K562 (cell line): ENCODE measurements around the gene SLC24A3. TPM values are rescaled to one million over a fixed set of nuclear protein-coding genes. Genes with fewer than 3 reads are reported as not detected.

Experiments used
- ATAC-seq: fragments of 200-7000 bp; cut with Tn5 transposase; 3 replicates; pipeline ENCODE4 v1.9.1; 2020; ENCODE audit warnings: moderate library complexity
- BruUV-seq: library from RNA; stranded (reverse); fragments of 400-500 nt; replicated peaks from 2 replicates; lab custom pipeline; 2021; lab: Mats Ljungman, UMichigan
- CTCF ChIA-PET: fragments of 300-600 bp; formaldehyde crosslinking; extraction: SDS; loops from one replicate; lab custom pipeline; 2021; ENCODE audit warnings: low intra/inter-chr PET ratio; lab: Yijun Ruan, JAX
- POLR2A ChIA-PET: fragments of 300-600, 350-650 bp; sonication (Branson Sonifier 250); formaldehyde crosslinking; extraction: SDS; loops from one replicate; lab custom pipeline; 2021; ENCODE audit warnings: antibody characterized with exemption, inconsistent platforms; lab: Yijun Ruan, JAX
- DNase-seq, 4 experiments: peaks; one replicate each; pipeline versions ENCODE4 v3.0.0 to v3.0.0-alpha.2; 2011 to 2018; ENCODE audit warnings: low spot score in 3 of 4, mixed read lengths in 3 of 4; ENCODE audit errors: extremely low read depth in 1 of 4
- FAIRE-seq: peaks from 2 replicates; lab custom pipeline; 2011; peaks lifted over from hg19 to GRCh38; lab: Jason Lieb, UNC
- H2AFZ ChIP-seq: 2 replicates; pipeline ENCODE4 v1.6.0; 2011; ENCODE audit warnings: low read depth, low read length, control low read depth, inconsistent platforms
- H3K27ac ChIP-seq: fragments of 200-600 bp; 3 replicates; pipeline ENCODE4 v1.8.0; 2011; ENCODE audit warnings: low read depth, mild to moderate bottlenecking, control low read depth, inconsistent platforms, low read length, moderate library complexity, mixed read lengths; ENCODE audit errors: extremely low read depth
- H3K27me3 ChIP-seq, 2 experiments: fragments of 300-600 bp in 1 of 2; 2 replicates in 1 of 2; 3 replicates in 1 of 2; pipeline versions ENCODE4 v1.6.0 to v1.8.0; 2011; ENCODE audit warnings: inconsistent platforms in 2 of 2, low read length in 2 of 2, mild to moderate bottlenecking in 1 of 2, mixed read lengths in 1 of 2, moderate library complexity in 1 of 2; ENCODE audit not compliant: control insufficient read depth in 2 of 2, insufficient read depth in 2 of 2
- H3K36me3 ChIP-seq: fragments of 300-600 bp; 3 replicates; pipeline ENCODE4 v1.8.0; 2011; ENCODE audit warnings: mild to moderate bottlenecking, low read length, inconsistent platforms; ENCODE audit not compliant: control insufficient read depth, insufficient read depth
- H3K4me1 ChIP-seq, 2 experiments: fragments of 200-600 bp in 1 of 2; replicated peaks in 1 of 2; 2 replicates in 1 of 2; 3 replicates in 1 of 2; pipeline versions ENCODE4 v1.5.1 to v1.8.0; 2011; ENCODE audit warnings: inconsistent platforms in 2 of 2, low read length in 2 of 2, mild to moderate bottlenecking in 1 of 2, mixed read lengths in 1 of 2, moderate library complexity in 1 of 2; ENCODE audit not compliant: control insufficient read depth in 2 of 2, insufficient read depth in 2 of 2
- H3K4me2 ChIP-seq: 2 replicates; pipeline ENCODE4 v1.6.1; 2011; ENCODE audit warnings: low read length, control low read depth, inconsistent platforms, mixed read lengths; ENCODE audit not compliant: insufficient read depth
- H3K4me3 ChIP-seq: fragments of 200-600 bp; sonication (generic), shearing (Covaris generic); 2 replicates; pipeline ENCODE4 v1.5.1; 2016; ENCODE audit warnings: control low read depth, inconsistent platforms
- H3K79me2 ChIP-seq: fragments of 200-600 bp; 3 replicates; pipeline ENCODE4 v1.8.0; 2011; ENCODE audit warnings: low read length, inconsistent platforms; ENCODE audit not compliant: control insufficient read depth, insufficient read depth
- H3K9ac ChIP-seq, 2 experiments: 2 replicates each; pipeline versions ENCODE4 v1.6.0 to v1.6.1; 2011; ENCODE audit warnings: low read depth in 2 of 2, low read length in 2 of 2, control low read depth in 1 of 2, inconsistent platforms in 1 of 2, mild to moderate bottlenecking in 1 of 2, mixed read lengths in 1 of 2; ENCODE audit not compliant: insufficient read depth in 1 of 2
- H3K9me1 ChIP-seq: one replicate; pipeline ENCODE4 v1.6.0; 2011; ENCODE audit warnings: inconsistent platforms, mild to moderate bottlenecking, low read length, moderate library complexity; ENCODE audit not compliant: control insufficient read depth, insufficient read depth
- H3K9me3 ChIP-seq: replicated peaks from 2 replicates; pipeline ENCODE4 v1.5.1; 2011; ENCODE audit warnings: low read depth, low read length, inconsistent platforms; ENCODE audit not compliant: control insufficient read depth, insufficient read depth
- H4K20me1 ChIP-seq: replicated peaks from 2 replicates; pipeline ENCODE4 v1.6.1; 2011; ENCODE audit warnings: low read length, inconsistent platforms, mixed read lengths; ENCODE audit not compliant: control insufficient read depth, insufficient read depth
- ADNP ChIP-seq: fragments of 200-800 bp; sonication (Bioruptor generic); IDR thresholded peaks from 2 replicates; pipeline ENCODE4 v1.6.1; 2016; ENCODE audit warnings: missing genetic modification characterization, missing compliant biosample characterization
- ARID3A ChIP-seq: IDR thresholded peaks from 2 replicates; pipeline ENCODE4 v1.6.1; 2012; ENCODE audit warnings: low read depth, low read length, improper control_type of control experiment, borderline replicate concordance
- BRD4 ChIP-seq: fragments of 200-600 bp; sonication (generic); IDR thresholded peaks from 2 replicates; pipeline ENCODE4 v1.6.1; 2017; ENCODE audit warnings: inconsistent platforms
- CBX5 ChIP-seq: IDR thresholded peaks from 2 replicates; pipeline ENCODE4 v1.6.1; 2014; ENCODE audit warnings: low read depth, borderline replicate concordance
- E2F5 ChIP-seq: sonication (generic); formaldehyde crosslinking; IDR thresholded peaks from 2 replicates; pipeline ENCODE4 v1.8.0; 2022; ENCODE audit warnings: mild to moderate bottlenecking, missing genetic modification reagents
- FOXJ2 ChIP-seq: fragments of 200-800 bp; sonication (Bioruptor generic); IDR thresholded peaks from 2 replicates; pipeline ENCODE4 v1.6.1; 2016; ENCODE audit warnings: missing genetic modification characterization, missing compliant biosample characterization
- HDAC3 ChIP-seq: fragments of 450-650 bp; IDR thresholded peaks from 2 replicates; pipeline ENCODE4 v1.6.1; 2018; ENCODE audit warnings: borderline replicate concordance, mild to moderate bottlenecking, moderate library complexity; ENCODE audit not compliant: partially characterized antibody
- IFI16 ChIP-seq: fragments of 250-450 bp; sonication (Bioruptor Pico); IDR thresholded peaks from 2 replicates; pipeline ENCODE4 v2.1.2; 2022; ENCODE audit warnings: mild to moderate bottlenecking, inconsistent platforms
- LCOR ChIP-seq: sonication (generic); formaldehyde crosslinking; IDR thresholded peaks from 2 replicates; pipeline ENCODE4 v1.8.0; 2022; ENCODE audit warnings: mild to moderate bottlenecking, missing genetic modification reagents
- MTA3 ChIP-seq: fragments of 450-650 bp; formaldehyde crosslinking; IDR thresholded peaks from 2 replicates; pipeline ENCODE4 v1.6.1; 2017; ENCODE audit warnings: mild to moderate bottlenecking, borderline replicate concordance
- SRSF7 ChIP-seq: fragments of 200-400 bp; formaldehyde crosslinking; optimal IDR thresholded peaks from 2 replicates; pipeline ENCODE3; 2017; ENCODE audit warnings: mild to moderate bottlenecking, low read depth, low read length
- TAF9B ChIP-seq: fragments of 450-650 bp; IDR thresholded peaks from 2 replicates; pipeline ENCODE4 v1.6.1; 2018; ENCODE audit warnings: mild to moderate bottlenecking; ENCODE audit not compliant: partially characterized antibody
- TSC22D4 ChIP-seq: fragments of 450-650 bp; IDR thresholded peaks from 2 replicates; pipeline ENCODE4 v1.6.1; 2016; ENCODE audit warnings: missing genetic modification characterization, missing biosample characterization, control low read depth
- ZNF217 ChIP-seq: sonication (generic); formaldehyde crosslinking; IDR thresholded peaks from 2 replicates; pipeline ENCODE4 v1.8.0; 2022; ENCODE audit warnings: mild to moderate bottlenecking, missing genetic modification reagents
- ZNF507 ChIP-seq: conservative IDR thresholded peaks from 2 replicates; pipeline ENCODE4 v1.6.1; 2017; ENCODE audit warnings: missing genetic modification characterization, missing compliant biosample characterization
- ZNF695 ChIP-seq: fragments of 450-650 bp; formaldehyde crosslinking; IDR thresholded peaks from 2 replicates; pipeline ENCODE4 v1.4.0; 2020; ENCODE audit warnings: mild to moderate bottlenecking, moderate library complexity
- WGBS: fragments of 100-300 bp; shearing (Covaris generic); methylation state at CpG from one replicate; pipeline ENCODE4 v1.1.6; 2016; ENCODE audit warnings: low coverage, mixed read lengths; ENCODE audit not compliant: insufficient coverage; ENCODE audit errors: missing lambda C conversion rate; 5-methylcytosine and 5-hydroxymethylcytosine counted together
- in situ Hi-C: fragments of 300-500 bp; cut with MboI; formaldehyde crosslinking; loops from 4 replicates; pipeline ENCODE4 v1.15.0; 2018; ENCODE audit warnings: inconsistent platforms, mixed read lengths
- intact Hi-C: fragments of 100-400 bp; cut with micrococcal nuclease; formaldehyde crosslinking; loops from 2 replicates; pipeline ENCODE4 v1.14.2; 2022
- polyA plus RNA-seq, 8 experiments: library from polyadenylated mRNA; depleted of rRNA in 4 of 8; stranded (reverse) in 5 of 8; unstranded in 3 of 8; fragments of >200 nt; fragmentation: Nextera tagmentation in 2 of 8; fragmentation: Illumina TruSeq in 1 of 8; extraction: Ambion mirVana in 2 of 8; extraction: Trizol in 1 of 8; gene quantifications; 2 replicates each; pipeline versions ENCODE4 v1.2.1 to v1.2.3, GENCODE V29; 2011 to 2014; ENCODE audit warnings: inconsistent platforms in 1 of 8, missing spikeins in 1 of 8
- total RNA-seq, 7 experiments: library from RNA; depleted of rRNA in 6 of 7; stranded (reverse); fragments of >200 nt in 6 of 7; fragmentation: Illumina TruSeq in 2 of 7; extraction: Trizol in 2 of 7; gene quantifications; 2 replicates each; pipeline versions ENCODE4 v1.2.1 to v1.2.3, GENCODE V29; 2011 to 2021; ENCODE audit warnings: low replicate concordance in 1 of 7
- TF ChIP-seq, protein P1 (sequence below), 2 experiments: fragments of 200-800 bp in 1 of 2; sonication (Bioruptor generic) in 1 of 2; sonication (generic) in 1 of 2; formaldehyde crosslinking in 1 of 2; IDR thresholded peaks in 1 of 2; conservative IDR thresholded peaks in 1 of 2; 2 replicates each; pipeline versions ENCODE4 v1.5.0 to v1.6.1; 2016 to 2020; ENCODE audit warnings: missing compliant biosample characterization in 1 of 2, missing genetic modification characterization in 1 of 2, missing genetic modification reagents in 1 of 2
- TF ChIP-seq, protein P2 (sequence below), 3 experiments: fragments of 200-800 bp in 1 of 3; sonication (Bioruptor generic) in 1 of 3; sonication (generic) in 1 of 3; formaldehyde crosslinking in 1 of 3; IDR thresholded peaks; 2 replicates each; pipeline versions ENCODE4 v1.6.1 to v1.8.0; 2016 to 2022; ENCODE audit warnings: mild to moderate bottlenecking in 2 of 3, missing compliant biosample characterization in 2 of 3, missing genetic modification characterization in 2 of 3, missing genetic modification reagents in 1 of 3

The SLC24A3 gene
- total and polyA plus RNA-seq, 9 of the 15 experiments (the other 6 are each of a cell fraction or from before 2014, with no cell fraction given), result not detected

DNA sequence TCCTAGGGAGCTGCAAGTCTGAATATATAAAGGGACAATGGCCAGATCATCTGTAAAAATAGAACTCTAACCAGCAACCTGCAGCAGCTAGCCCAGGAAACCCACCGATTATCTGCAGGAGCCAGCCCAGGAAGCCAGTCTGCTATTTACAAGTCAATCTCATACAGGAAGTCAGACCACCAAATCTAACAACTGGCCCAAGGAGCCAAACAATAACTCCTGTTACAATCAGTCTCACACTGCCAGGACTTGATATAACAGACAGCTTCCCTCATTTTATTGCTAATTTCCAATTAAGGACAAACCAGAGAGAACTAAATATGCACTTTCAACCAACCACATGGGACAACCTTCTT lies 531.2 kb downstream of the SLC24A3 start:
- DNase-seq (no peak), FAIRE-seq (no peak), ATAC-seq (no peak)
- Histone ChIP-seq H3K4me2 (no peak overlapping the region), H3K4me1 (no peaks in the 10 kb centered on the region), H3K9ac (no peak overlapping the region), H3K27me3 (no peaks in the 10 kb centered on the region), H3K9me1 (no peaks in the 10 kb centered on the region), H3K79me2 (no peaks in the 10 kb centered on the region), H4K20me1 (no peaks in the 10 kb centered on the region), H3K36me3 (no peaks in the 10 kb centered on the region), H3K4me3 (no peak overlapping the region), H3K9me3 (no peaks in the 10 kb centered on the region), H3K27ac (no peak overlapping the region), H2AFZ (no peak overlapping the region)
- WGBS, result 0% methylated on average over 1 of the region's 1 CpG
- CTCF ChIA-PET, result no interaction called here
- no peak for TF ChIP-seq ZNF217 (CRISPR knock-in tag)
- no peak for TF ChIP-seq LCOR (CRISPR knock-in tag)
- no peak for TF ChIP-seq FOXJ2 (tag)
- no peak for TF ChIP-seq HDAC3
- no peak for TF ChIP-seq MTA3
- TF ChIP-seq ADNP, result no peak
- no peak for TF ChIP-seq E2F5 (CRISPR knock-in tag)
- no peak for TF ChIP-seq ZNF695 (CRISPR knock-in tag)
- no peak for TF ChIP-seq SRSF7
- TF ChIP-seq IFI16, result no peak
- no peak for TF ChIP-seq BRD4
- TF ChIP-seq, protein P1, sequence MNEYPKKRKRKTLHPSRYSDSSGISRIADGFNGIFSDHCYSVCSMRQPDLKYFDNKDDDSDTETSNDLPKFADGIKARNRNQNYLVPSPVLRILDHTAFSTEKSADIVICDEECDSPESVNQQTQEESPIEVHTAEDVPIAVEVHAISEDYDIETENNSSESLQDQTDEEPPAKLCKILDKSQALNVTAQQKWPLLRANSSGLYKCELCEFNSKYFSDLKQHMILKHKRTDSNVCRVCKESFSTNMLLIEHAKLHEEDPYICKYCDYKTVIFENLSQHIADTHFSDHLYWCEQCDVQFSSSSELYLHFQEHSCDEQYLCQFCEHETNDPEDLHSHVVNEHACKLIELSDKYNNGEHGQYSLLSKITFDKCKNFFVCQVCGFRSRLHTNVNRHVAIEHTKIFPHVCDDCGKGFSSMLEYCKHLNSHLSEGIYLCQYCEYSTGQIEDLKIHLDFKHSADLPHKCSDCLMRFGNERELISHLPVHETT (CRISPR knock-in tag; conservative IDR thresholded peaks at IDR 0.05 in 1 of 2, IDR thresholded peaks at IDR 0.05 in 1 of 2), result no peak
- no peak for TF ChIP-seq TAF9B
- no peak for TF ChIP-seq TSC22D4 (tag)
- TF ChIP-seq CBX5, result no peak
- TF ChIP-seq, protein P2, sequence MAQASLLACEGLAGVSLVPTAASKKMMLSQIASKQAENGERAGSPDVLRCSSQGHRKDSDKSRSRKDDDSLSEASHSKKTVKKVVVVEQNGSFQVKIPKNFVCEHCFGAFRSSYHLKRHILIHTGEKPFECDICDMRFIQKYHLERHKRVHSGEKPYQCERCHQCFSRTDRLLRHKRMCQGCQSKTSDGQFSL (CRISPR knock-in tag; IDR thresholded peaks at IDR 0.05), result no peak
- TF ChIP-seq, protein P2 (tag; IDR thresholded peaks at IDR 0.05), result no peak
- no peak for TF ChIP-seq ZNF507 (tag)
- TF ChIP-seq ARID3A, result no peak
- POLR2A ChIA-PET, result no interaction called here
- no TSS peak for BruUV-seq
- intact Hi-C loops, result no loop called here
- in situ Hi-C loops, result no loop called here
